ENCODE measurements around the gene OSBPL8.

Gene OSBPL8

DNA sequence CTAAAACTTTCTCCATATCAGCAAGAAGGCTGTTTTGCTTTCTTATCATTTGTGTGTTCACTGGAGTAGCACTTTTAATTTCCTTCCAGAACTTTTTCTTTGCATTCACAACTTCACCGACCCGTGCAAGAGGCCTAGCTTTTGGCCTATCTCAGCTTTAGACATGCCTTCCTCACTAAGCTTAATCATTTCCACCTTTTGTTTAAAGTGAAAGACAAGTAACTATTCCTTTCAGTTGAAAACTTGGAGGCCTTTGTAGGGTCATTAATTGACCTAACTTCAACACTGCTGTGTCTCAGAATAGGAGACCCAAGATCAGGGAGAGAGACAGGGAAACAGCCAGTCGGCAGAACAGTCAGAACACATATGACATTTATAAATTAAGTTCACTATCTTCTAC lies 250.7 kb downstream of the OSBPL8 start:
- H3K27me3 ChIP-seq (ENCODE audit: control insufficient read depth, insufficient read depth, low read length): no peaks in the 10 kb centered on the region
- H3K4me1 ChIP-seq (ENCODE audit: control insufficient read depth, insufficient read depth, low read length): peaks cover 8% of the 10 kb centered on the region

DNA sequence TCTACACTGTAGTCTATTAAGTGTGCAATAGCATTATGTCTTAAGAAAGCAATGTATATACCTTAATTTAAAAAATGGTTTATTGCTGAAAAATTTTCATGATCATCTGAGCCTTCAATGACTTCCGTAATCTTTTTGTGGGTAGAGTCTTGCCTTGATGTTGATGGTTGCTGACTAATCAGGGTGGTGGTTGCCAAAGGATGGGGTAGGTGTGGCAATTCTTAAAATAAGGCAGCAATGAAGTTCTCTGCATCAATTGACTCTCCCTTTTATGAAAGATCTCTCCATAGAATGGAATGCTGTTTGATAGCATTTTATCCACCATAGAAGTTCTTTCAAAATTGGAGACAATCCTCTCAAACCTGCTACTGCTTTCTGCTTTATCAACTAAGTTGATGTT lies 252.5 kb downstream of the OSBPL8 start:
- no peaks in the 10 kb centered on the region for H3K36me3 ChIP-seq (ENCODE audit: control insufficient read depth, insufficient read depth, low read length)
- H3K4me1 ChIP-seq (ENCODE audit: control insufficient read depth, insufficient read depth, low read length): peaks cover 2% of the 10 kb centered on the region
- no peak overlapping the region for H3K4me3 ChIP-seq (ENCODE audit: low read depth, low read length)
- no peaks in the 10 kb centered on the region for H3K9me3 ChIP-seq (ENCODE audit: control insufficient read depth, insufficient read depth, low read depth, low read length)
- H3K27ac ChIP-seq (ENCODE audit: low read depth, low read length): no peak overlapping the region
- no peaks in the 10 kb centered on the region for H3K27me3 ChIP-seq (ENCODE audit: control insufficient read depth, insufficient read depth, low read length)
- no peak overlapping the region for H3K9ac ChIP-seq (ENCODE audit: low read length)

More for the DNA sequence above, 250.7 kb downstream of the OSBPL8 start:
- no peak overlapping the region for H3K27ac ChIP-seq (ENCODE audit: low read depth, low read length)
- no peaks in the 10 kb centered on the region for H3K9me3 ChIP-seq (ENCODE audit: control insufficient read depth, insufficient read depth, low read depth, low read length)
- H3K9ac ChIP-seq (ENCODE audit: low read length): no peak overlapping the region
- no peaks in the 10 kb centered on the region for H3K36me3 ChIP-seq (ENCODE audit: control insufficient read depth, insufficient read depth, low read length)
- H3K4me3 ChIP-seq (ENCODE audit: low read depth, low read length): no peak overlapping the region

DNA sequence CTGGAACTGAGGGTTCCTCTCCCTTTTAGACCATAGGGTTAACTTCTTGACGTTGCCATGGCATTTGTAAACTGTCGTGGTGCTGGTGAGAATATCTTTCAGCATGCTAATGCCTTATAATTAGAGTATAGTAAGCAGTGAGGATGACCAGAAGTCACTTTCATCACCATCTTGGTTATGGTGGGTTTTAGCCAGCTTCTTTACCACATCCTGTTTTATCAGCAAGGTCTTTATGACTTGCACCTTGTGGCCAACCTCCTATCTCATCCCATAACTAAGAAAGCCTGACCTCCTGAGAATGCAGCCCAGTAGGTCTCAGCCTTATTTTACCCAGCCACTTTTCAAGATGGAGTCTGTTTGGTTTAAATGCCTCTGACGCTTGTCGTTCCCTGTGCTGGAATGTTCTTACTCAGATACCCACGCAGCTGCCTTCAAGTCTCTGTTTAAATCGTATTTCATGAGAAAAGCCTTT lies 255.5 kb downstream of the OSBPL8 start:
- Histone ChIP-seq H3K27ac (ENCODE audit: low read depth, low read length) (no peak overlapping the region), H3K4me3 (ENCODE audit: low read depth, low read length) (no peak overlapping the region), H3K9me3 (ENCODE audit: control insufficient read depth, insufficient read depth, low read depth, low read length) (no peaks in the 10 kb centered on the region), H3K36me3 (ENCODE audit: control insufficient read depth, insufficient read depth, low read length) (no peaks in the 10 kb centered on the region), H3K4me1 (ENCODE audit: control insufficient read depth, insufficient read depth, low read length) (no peaks in the 10 kb centered on the region), H3K27me3 (ENCODE audit: control insufficient read depth, insufficient read depth, low read length) (no peaks in the 10 kb centered on the region), H3K9ac (ENCODE audit: low read length) (no peak overlapping the region)

DNA sequence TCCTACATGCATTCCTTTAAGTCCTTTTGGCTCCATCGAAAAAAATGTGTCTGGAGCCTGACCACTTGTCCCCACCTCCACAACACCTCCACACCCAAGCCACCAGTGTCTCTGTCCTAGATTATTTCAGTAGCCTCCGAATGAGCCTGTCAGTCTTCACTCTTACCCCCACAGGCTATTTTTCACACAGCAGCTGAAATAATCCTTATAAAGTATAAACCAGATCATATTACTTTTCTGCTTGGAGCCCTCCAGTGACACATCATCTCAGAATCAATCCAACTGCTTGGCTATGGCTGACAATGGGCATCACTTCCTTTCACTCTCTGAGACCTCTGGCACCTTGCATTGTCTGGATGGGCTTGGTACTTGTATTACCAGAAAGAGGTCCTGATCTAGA lies 256.2 kb downstream of the OSBPL8 start:
- no peak overlapping the region for H3K9ac ChIP-seq (ENCODE audit: low read length)
- H3K9me3 ChIP-seq (ENCODE audit: control insufficient read depth, insufficient read depth, low read depth, low read length): no peaks in the 10 kb centered on the region
- no peaks in the 10 kb centered on the region for H3K27me3 ChIP-seq (ENCODE audit: control insufficient read depth, insufficient read depth, low read length)
- no peak overlapping the region for H3K4me3 ChIP-seq (ENCODE audit: low read depth, low read length)
- no peak overlapping the region for H3K27ac ChIP-seq (ENCODE audit: low read depth, low read length)
- no peaks in the 10 kb centered on the region for H3K36me3 ChIP-seq (ENCODE audit: control insufficient read depth, insufficient read depth, low read length)
- H3K4me1 ChIP-seq (ENCODE audit: control insufficient read depth, insufficient read depth, low read length): no peaks in the 10 kb centered on the region
